H9 (cell line): Measurements from ENCODE around the gene BRAT1. TPM values are rescaled to one million over a fixed set of nuclear protein-coding genes. Genes with fewer than 3 reads are reported as not detected.

Experiments
- DNase-seq: peaks from one replicate; pipeline ENCODE4 v3.0.0-alpha.2; 2017
- H2AFZ ChIP-seq: one replicate; pipeline ENCODE4 v1.6.1; 2013; ENCODE audit warnings: mild to moderate bottlenecking, low read length, control low read depth, moderate library complexity
- H2AK5ac ChIP-seq: 2 replicates; pipeline ENCODE4 v1.6.1; 2013; ENCODE audit warnings: low read length, control low read depth, mixed read lengths; ENCODE audit not compliant: insufficient read length
- H2BK120ac ChIP-seq: one replicate; pipeline ENCODE4 v1.6.1; 2013; ENCODE audit warnings: low read depth, mild to moderate bottlenecking, low read length, control low read depth, inconsistent platforms; ENCODE audit not compliant: poor library complexity, severe bottlenecking
- H2BK12ac ChIP-seq: 2 replicates; pipeline ENCODE4 v1.6.1; 2013; ENCODE audit warnings: low read length, control low read depth, mixed read lengths, low read depth; ENCODE audit not compliant: insufficient read length
- H2BK15ac ChIP-seq: 2 replicates; pipeline ENCODE4 v1.6.1; 2013; ENCODE audit warnings: low read depth, low read length, control low read depth
- H2BK20ac ChIP-seq: one replicate; pipeline ENCODE4 v1.6.1; 2013; ENCODE audit warnings: low read depth, mild to moderate bottlenecking, low read length, control low read depth, inconsistent platforms; ENCODE audit not compliant: poor library complexity, severe bottlenecking
- H2BK5ac ChIP-seq: 2 replicates; pipeline ENCODE4 v1.6.1; 2013; ENCODE audit warnings: low read length, control low read depth, mixed read lengths; ENCODE audit not compliant: insufficient read length
- H3K14ac ChIP-seq: 2 replicates; pipeline ENCODE4 v1.6.1; 2013; ENCODE audit warnings: low read length, control low read depth; ENCODE audit not compliant: insufficient read depth
- H3K18ac ChIP-seq: 2 replicates; pipeline ENCODE4 v1.6.1; 2013; ENCODE audit warnings: low read depth, mild to moderate bottlenecking, mixed read lengths, low read length, control low read depth; ENCODE audit not compliant: insufficient read length
- H3K23ac ChIP-seq: 2 replicates; pipeline ENCODE4 v1.6.1; 2013; ENCODE audit warnings: low read length, control low read depth, mixed read lengths, low read depth; ENCODE audit not compliant: insufficient read length
- H3K23me2 ChIP-seq: 2 replicates; pipeline ENCODE4 v1.6.1; 2013; ENCODE audit warnings: low read depth, mild to moderate bottlenecking, mixed read lengths, low read length, control low read depth; ENCODE audit not compliant: insufficient read length, poor library complexity, severe bottlenecking
- H3K27ac ChIP-seq: 2 replicates; pipeline ENCODE4 v1.5.1; 2013; ENCODE audit warnings: low read length, control low read depth, mixed read lengths, low read depth; ENCODE audit not compliant: insufficient read length
- H3K27me3 ChIP-seq: 2 replicates; pipeline ENCODE4 v1.6.1; 2013; ENCODE audit warnings: low read length, control low read depth, inconsistent platforms; ENCODE audit not compliant: insufficient read depth
- H3K4ac ChIP-seq: 2 replicates; pipeline ENCODE4 v1.6.1; 2013; ENCODE audit warnings: low read depth, mild to moderate bottlenecking, control low read depth, inconsistent platforms, low read length, moderate library complexity
- H3K4me1 ChIP-seq: 2 replicates; pipeline ENCODE4 v1.6.1; 2013; ENCODE audit warnings: low read length, control low read depth, inconsistent platforms; ENCODE audit not compliant: insufficient read depth
- H3K4me2 ChIP-seq: 2 replicates; pipeline ENCODE4 v1.6.1; 2013; ENCODE audit warnings: low read length, control low read depth, mixed read lengths; ENCODE audit not compliant: insufficient read length, insufficient read depth
- H3K56ac ChIP-seq: 2 replicates; pipeline ENCODE4 v1.6.1; 2013; ENCODE audit warnings: low read depth, mild to moderate bottlenecking, mixed read lengths, low read length, control low read depth; ENCODE audit not compliant: insufficient read length
- H3K79me1 ChIP-seq: 2 replicates; pipeline ENCODE4 v1.6.1; 2013; ENCODE audit warnings: low read depth, mild to moderate bottlenecking, moderate library complexity, low read length, control low read depth, inconsistent platforms; ENCODE audit not compliant: insufficient read depth, poor library complexity, severe bottlenecking
- H3K79me2 ChIP-seq: 2 replicates; pipeline ENCODE4 v1.6.1; 2013; ENCODE audit warnings: low read length, control low read depth, inconsistent platforms; ENCODE audit not compliant: insufficient read depth
- H3K9ac ChIP-seq: 2 replicates; pipeline ENCODE4 v1.6.1; 2013; ENCODE audit warnings: low read length, control low read depth, mixed read lengths; ENCODE audit not compliant: insufficient read length; ENCODE audit errors: extremely low read depth
- H3K9me3 ChIP-seq: one replicate; pipeline ENCODE4 v1.6.1; 2013; ENCODE audit warnings: low read depth, low read length, inconsistent platforms; ENCODE audit not compliant: control insufficient read depth
- H3T11ph ChIP-seq: one replicate; pipeline ENCODE4 v1.6.1; 2013; ENCODE audit warnings: mild to moderate bottlenecking, low read length, control low read depth, inconsistent platforms
- H4K20me1 ChIP-seq: one replicate; pipeline ENCODE4 v1.6.1; 2013; ENCODE audit not compliant: control insufficient read depth, insufficient read length, insufficient read depth
- H4K5ac ChIP-seq: 2 replicates; pipeline ENCODE4 v1.6.1; 2013; ENCODE audit warnings: low read depth, mild to moderate bottlenecking, mixed read lengths, low read length, control low read depth; ENCODE audit not compliant: insufficient read length
- H4K8ac ChIP-seq: replicated peaks from 2 replicates; pipeline ENCODE4 v1.6.1; 2013; ENCODE audit warnings: low read length, control low read depth, mixed read lengths, low read depth; ENCODE audit not compliant: insufficient read length
- H4K91ac ChIP-seq: 2 replicates; pipeline ENCODE4 v1.6.1; 2013; ENCODE audit warnings: low read depth, mild to moderate bottlenecking, moderate library complexity, mixed read lengths, low read length, control low read depth; ENCODE audit not compliant: insufficient read length
- H3K27ac Mint-ChIP-seq, 3 experiments: 2 replicates in 2 of 3; 3 replicates in 1 of 3; pipeline ENCODE4 v1.8.0; 2020 to 2021; ENCODE audit warnings: mixed read lengths in 3 of 3, mild to moderate bottlenecking in 1 of 3, moderate library complexity in 1 of 3
- H3K27me3 Mint-ChIP-seq: 2 replicates; pipeline ENCODE4 v1.8.0; 2021; ENCODE audit warnings: low read depth, mild to moderate bottlenecking, moderate library complexity, mixed read lengths
- H3K36me3 Mint-ChIP-seq, 3 experiments: 2 replicates in 2 of 3; 3 replicates in 1 of 3; pipeline ENCODE4 v1.8.0; 2020 to 2021; ENCODE audit warnings: low read depth in 3 of 3, mixed read lengths in 3 of 3; ENCODE audit not compliant: insufficient read depth in 1 of 3
- H3K4me1 Mint-ChIP-seq, 2 experiments: 2 replicates each; pipeline ENCODE4 v1.8.0; 2020; ENCODE audit warnings: mixed read lengths in 2 of 2
- H3K4me3 Mint-ChIP-seq, 2 experiments: 2 replicates in 1 of 2; 3 replicates in 1 of 2; pipeline ENCODE4 v1.8.0; 2020 to 2021; ENCODE audit warnings: mild to moderate bottlenecking in 2 of 2, mixed read lengths in 2 of 2, moderate library complexity in 1 of 2
- H3K9me3 Mint-ChIP-seq, 2 experiments: 2 replicates in 1 of 2; 3 replicates in 1 of 2; pipeline ENCODE4 v1.8.0; 2020; ENCODE audit warnings: mild to moderate bottlenecking in 2 of 2, mixed read lengths in 2 of 2, moderate library complexity in 1 of 2
- WGBS: extraction: QIAGEN DNeasy Blood & Tissue Kit; methylation state at CpG from one replicate; pipeline ENCODE4 v1.1.7; 2013; ENCODE audit warnings: missing lambda C conversion rate, low lambda C conversion rate, mixed read lengths; ENCODE audit not compliant: insufficient read length; ENCODE audit errors: extremely low coverage; 5-methylcytosine and 5-hydroxymethylcytosine counted together
- total RNA-seq: library from RNA; stranded (reverse); gene quantifications from 2 replicates; pipeline ENCODE4 v1.2.1, GENCODE V29; 2021
- TF ChIP-seq, protein P1 (sequence below): fragments of 200-600 bp; sonication (generic); conservative IDR thresholded peaks from 3 replicates; pipeline ENCODE4 v1.8.0; 2021; ENCODE audit warnings: antibody characterized with exemption, mild to moderate bottlenecking

BRAT1 gene
- total RNA-seq, 1 experiment from 2014 or later: 41.2 TPM

DNA sequence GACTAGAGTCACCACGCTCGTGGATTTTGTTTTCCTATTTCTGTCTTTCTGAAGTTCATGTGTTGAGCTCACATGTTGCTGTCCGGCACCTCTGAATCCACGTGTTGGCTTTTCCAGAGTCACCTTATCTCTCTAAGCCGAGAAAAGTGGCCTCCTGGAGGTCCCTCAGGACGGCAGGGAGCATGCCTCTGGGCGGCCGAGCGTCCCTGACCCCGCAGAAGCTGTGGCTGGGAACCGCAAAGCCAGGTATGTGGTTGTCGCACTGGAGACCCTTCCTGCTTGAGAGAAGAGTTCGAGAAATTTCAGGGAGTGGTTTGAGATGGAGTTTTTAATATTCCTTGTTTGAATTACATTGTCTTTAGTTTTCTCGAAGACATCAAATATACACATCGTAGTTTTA lies 16.1 kb upstream of the BRAT1 start:
- H3K4me3 Mint-ChIP-seq: no peak overlapping the region
- no peaks in the 10 kb centered on the region for H3K79me2 ChIP-seq
- H3K9me3 Mint-ChIP-seq: peaks cover 0 to 3% of the 10 kb centered on the region in 2 experiments; a peak in 2 of 5 replicates
- H3K18ac ChIP-seq: no peak overlapping the region
- H3K9ac ChIP-seq: no peak overlapping the region
- no peaks in the 10 kb centered on the region for H3K27me3 ChIP-seq
- no peak overlapping the region for H2AK5ac ChIP-seq
- no peak overlapping the region for H3K56ac ChIP-seq
- H3K23me2 ChIP-seq: no peaks in the 10 kb centered on the region
- no peak overlapping the region for H3T11ph ChIP-seq
- H3K4me1 Mint-ChIP-seq: peaks cover 9 to 14% of the 10 kb centered on the region in 2 experiments
- H3K4me2 ChIP-seq: no peak overlapping the region
- H2BK5ac ChIP-seq: no peak overlapping the region
- peak overlapping the region in 1 of 3 experiments; percentile 46; a peak in 1 of 7 replicates for H3K27ac Mint-ChIP-seq
- H3K27ac ChIP-seq: no peak overlapping the region
- no peak overlapping the region for H2BK20ac ChIP-seq
- H3K14ac ChIP-seq: no peak overlapping the region
- H3K4ac ChIP-seq: no peak overlapping the region
- no peak overlapping the region for H2BK12ac ChIP-seq
- no peak overlapping the region for H4K5ac ChIP-seq
- no peak overlapping the region for H2BK120ac ChIP-seq
- no peaks in the 10 kb centered on the region for H3K9me3 ChIP-seq
- H4K8ac ChIP-seq: no peak overlapping the region
- no peak for DNase-seq
- H3K27me3 Mint-ChIP-seq: no peaks in the 10 kb centered on the region
- H2AFZ ChIP-seq: no peak overlapping the region
- WGBS: no CpG with 5 or more reads among the region's 15 CpGs
- no peaks in the 10 kb centered on the region for H3K4me1 ChIP-seq
- TF ChIP-seq, protein P1, sequence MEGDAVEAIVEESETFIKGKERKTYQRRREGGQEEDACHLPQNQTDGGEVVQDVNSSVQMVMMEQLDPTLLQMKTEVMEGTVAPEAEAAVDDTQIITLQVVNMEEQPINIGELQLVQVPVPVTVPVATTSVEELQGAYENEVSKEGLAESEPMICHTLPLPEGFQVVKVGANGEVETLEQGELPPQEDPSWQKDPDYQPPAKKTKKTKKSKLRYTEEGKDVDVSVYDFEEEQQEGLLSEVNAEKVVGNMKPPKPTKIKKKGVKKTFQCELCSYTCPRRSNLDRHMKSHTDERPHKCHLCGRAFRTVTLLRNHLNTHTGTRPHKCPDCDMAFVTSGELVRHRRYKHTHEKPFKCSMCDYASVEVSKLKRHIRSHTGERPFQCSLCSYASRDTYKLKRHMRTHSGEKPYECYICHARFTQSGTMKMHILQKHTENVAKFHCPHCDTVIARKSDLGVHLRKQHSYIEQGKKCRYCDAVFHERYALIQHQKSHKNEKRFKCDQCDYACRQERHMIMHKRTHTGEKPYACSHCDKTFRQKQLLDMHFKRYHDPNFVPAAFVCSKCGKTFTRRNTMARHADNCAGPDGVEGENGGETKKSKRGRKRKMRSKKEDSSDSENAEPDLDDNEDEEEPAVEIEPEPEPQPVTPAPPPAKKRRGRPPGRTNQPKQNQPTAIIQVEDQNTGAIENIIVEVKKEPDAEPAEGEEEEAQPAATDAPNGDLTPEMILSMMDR: no peak
- no peaks in the 10 kb centered on the region for H3K79me1 ChIP-seq
- no peak overlapping the region for H2BK15ac ChIP-seq
- no peak overlapping the region for H4K91ac ChIP-seq
- no peak overlapping the region for H3K23ac ChIP-seq
- H3K36me3 Mint-ChIP-seq: peaks cover 0 to 3% (median 0%) of the 10 kb centered on the region in 3 experiments; a peak in 2 of 7 replicates
- H4K20me1 ChIP-seq: no peaks in the 10 kb centered on the region
